PC-9 (cell line): ENCODE measurements around the gene WNT10A. TPM values are rescaled to one million over a fixed set of nuclear protein-coding genes. Genes with fewer than 3 reads are reported as not detected.

Experiments
- BruUV-seq: library from RNA; stranded (reverse); fragments of 400-500 nt; replicated peaks from 2 replicates; lab custom pipeline; 2021; lab: Mats Ljungman, UMichigan
- CTCF ChIA-PET: fragments of 300-600 bp; sonication (Branson Sonifier 250); formaldehyde crosslinking; loops from one replicate; lab custom pipeline; 2022; ENCODE audit warnings: antibody characterized with exemption; lab: Charles Lee
- POLR2A ChIA-PET: fragments of 300-600 bp; sonication (Branson Sonifier 250); formaldehyde crosslinking; loops from one replicate; lab custom pipeline; 2022; ENCODE audit warnings: antibody characterized with exemption; ENCODE audit not compliant: unreplicated experiment; lab: Charles Lee
- DNase-seq, 2 experiments: peaks; one replicate each; pipeline versions ENCODE4 v3.0.0 to v3.0.0-alpha.2; 2015 to 2022; ENCODE audit warnings: mixed read lengths in 1 of 2
- H2AFZ ChIP-seq: fragments of 200-600 bp; sonication (generic); 2 replicates; pipeline ENCODE4 v1.8.1; 2017; ENCODE audit warnings: antibody characterized with exemption
- H3F3A ChIP-seq: fragments of 200-600 bp; sonication (generic); 2 replicates; pipeline ENCODE4 v1.8.1; 2017; ENCODE audit warnings: antibody characterized with exemption, mild to moderate bottlenecking, low read depth; ENCODE audit not compliant: insufficient read depth
- H3K27ac ChIP-seq: fragments of 200-600 bp; sonication (generic); 2 replicates; pipeline ENCODE4 v1.6.1; 2016; ENCODE audit warnings: mixed run types
- H3K27me3 ChIP-seq: fragments of 200-600 bp; sonication (generic); 2 replicates; pipeline ENCODE4 v1.6.1; 2016; ENCODE audit warnings: low read depth, mixed run types; ENCODE audit not compliant: insufficient read depth
- H3K36me3 ChIP-seq: fragments of 200-600 bp; sonication (generic); 2 replicates; pipeline ENCODE4 v1.6.1; 2016; ENCODE audit warnings: low read depth, mixed run types
- H3K4me1 ChIP-seq: fragments of 200-600 bp; sonication (generic); replicated peaks from 2 replicates; pipeline ENCODE4 v1.6.1; 2016; ENCODE audit warnings: mixed run types; ENCODE audit not compliant: insufficient read depth
- H3K4me2 ChIP-seq: fragments of 200-600 bp; sonication (generic); 2 replicates; pipeline ENCODE4 v1.6.1; 2017; ENCODE audit warnings: mixed run types
- H3K4me3 ChIP-seq: fragments of 200-600 bp; sonication (generic); 2 replicates; pipeline ENCODE4 v1.6.1; 2016; ENCODE audit warnings: mixed run types
- H3K79me2 ChIP-seq: fragments of 200-600 bp; sonication (generic); 2 replicates; pipeline ENCODE4 v1.6.1; 2017; ENCODE audit warnings: low read depth, mixed run types
- H3K9me2 ChIP-seq: fragments of 200-600 bp; sonication (generic); 2 replicates; pipeline ENCODE4 v1.8.1; 2017; ENCODE audit warnings: mild to moderate bottlenecking; ENCODE audit not compliant: insufficient read depth
- H3K9me3 ChIP-seq: fragments of 200-600 bp; sonication (generic); 2 replicates; pipeline ENCODE4 v1.8.1; 2016; ENCODE audit warnings: low read depth; ENCODE audit not compliant: insufficient read depth
- H4K20me1 ChIP-seq: fragments of 200-600 bp; sonication (generic); 2 replicates; pipeline ENCODE4 v1.8.1; 2017; ENCODE audit not compliant: insufficient read depth
- CTCF ChIP-seq: fragments of 200-600 bp; sonication (generic); conservative IDR thresholded peaks from 2 replicates; pipeline ENCODE4 v1.6.1; 2017; ENCODE audit warnings: mixed run types, antibody characterized with exemption, mild to moderate bottlenecking, moderate library complexity
- EZH2 ChIP-seq: fragments of 200-600 bp; sonication (generic); IDR thresholded peaks from 2 replicates; pipeline ENCODE4 v1.8.0; 2017; ENCODE audit warnings: antibody characterized with exemption, low read depth
- intact Hi-C: fragments of 100-400 bp; cut with micrococcal nuclease; formaldehyde crosslinking; loops from one replicate; pipeline ENCODE4 v1.10.0; 2022; ENCODE audit not compliant: unreplicated experiment
- total RNA-seq: library from RNA; stranded (reverse); gene quantifications from 2 replicates; pipeline ENCODE4 v1.2.3, GENCODE V29; 2021

WNT10A gene
- total RNA-seq, 1 experiment from 2014 or later: 1.2 TPM

DNA sequence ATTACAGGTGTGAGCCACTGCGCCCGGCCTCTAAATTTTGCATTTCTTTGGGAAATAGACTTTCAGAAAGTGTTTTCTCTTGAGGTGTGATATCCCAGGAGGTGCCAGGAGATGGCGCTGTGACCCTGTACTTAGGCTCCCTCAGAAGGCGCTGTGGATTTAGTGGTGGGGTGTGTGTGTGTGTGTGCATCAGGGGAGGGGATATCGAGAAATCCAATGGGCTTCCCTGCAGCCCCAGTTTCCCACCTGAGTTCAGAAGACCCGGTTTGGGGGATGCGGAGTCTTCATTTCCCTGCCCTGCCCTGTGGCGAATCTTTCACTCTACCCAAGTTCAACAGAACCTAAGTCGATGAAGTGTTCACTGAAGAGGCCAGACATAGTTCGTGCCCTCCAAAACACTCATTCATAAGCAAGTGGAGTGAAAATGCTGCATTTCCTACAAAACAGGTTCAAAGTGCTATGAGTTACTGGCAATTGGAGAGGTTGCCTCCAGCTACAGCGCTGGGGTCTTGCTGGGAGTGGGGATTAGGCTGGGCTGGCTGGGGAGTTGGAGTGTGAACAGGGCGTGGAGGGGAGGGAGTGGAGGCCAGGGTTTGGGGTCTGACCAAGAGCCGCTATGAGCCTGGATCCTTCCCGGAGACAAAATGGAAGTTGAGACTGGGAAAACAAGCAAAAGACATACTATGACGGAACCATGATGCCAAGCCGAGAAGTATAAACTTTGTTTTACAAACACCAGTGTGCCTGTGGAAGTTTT, 27.6 kb upstream of the WNT10A start:
- H3K4me2 ChIP-seq: peak overlapping the region; percentile 29
- H2AFZ ChIP-seq: peak overlapping the region; percentile 58
- no peaks in the 10 kb centered on the region for H3K9me2 ChIP-seq
- TF ChIP-seq CTCF: peak; percentile 78
- no peak for TF ChIP-seq EZH2
- DNase-seq: peak in 1 of 2 experiments; percentile 37
- peaks cover 60% of the 10 kb centered on the region for H3K4me1 ChIP-seq
- intact Hi-C loops: loop anchor here (2.0 to 5.0 kb wide), 4 partner anchors 124 to 302 kb away; no protein-coding TSS in a partner anchor
- no peak overlapping the region for H3K4me3 ChIP-seq
- H3K27ac ChIP-seq: no peak overlapping the region
- no peaks in the 10 kb centered on the region for H3K27me3 ChIP-seq
- no peaks in the 10 kb centered on the region for H3K36me3 ChIP-seq
- H3F3A ChIP-seq: peaks cover 47% of the 10 kb centered on the region
- H4K20me1 ChIP-seq: no peaks in the 10 kb centered on the region
- no peaks in the 10 kb centered on the region for H3K9me3 ChIP-seq
- ChIA-PET CTCF (interaction anchor here (1.2 kb wide), 1 partner anchor 45 kb away, joined by 3 read pairs; no protein-coding TSS in a partner anchor), POLR2A (no interaction called here)
- no TSS peak for BruUV-seq
- H3K79me2 ChIP-seq: no peaks in the 10 kb centered on the region

GRCh38 chr2:218853766-218854165, 26.9 kb upstream of the WNT10A start:
- H3K9me3 ChIP-seq: no peaks in the 10 kb centered on the region
- POLR2A ChIA-PET: no interaction called here
- intact Hi-C loops: loop anchor here (2.0 to 5.0 kb wide), 4 partner anchors 124 to 301 kb away; no protein-coding TSS in a partner anchor
- CTCF ChIA-PET: interaction anchor here (0.6 to 1.2 kb wide), 2 partner anchors 44 to 391 kb away, joined by 3 read pairs; partner anchors contain the start of genes GLB1L and STK16
- H2AFZ ChIP-seq: peak overlapping the region; percentile 58
- BruUV-seq: no TSS peak
- no peaks in the 10 kb centered on the region for H3K9me2 ChIP-seq
- peaks cover 52% of the 10 kb centered on the region for H3F3A ChIP-seq
- TF ChIP-seq EZH2: no peak
- TF ChIP-seq CTCF: no peak
- H4K20me1 ChIP-seq: no peaks in the 10 kb centered on the region
- no peak overlapping the region for H3K4me3 ChIP-seq
- H3K79me2 ChIP-seq: no peaks in the 10 kb centered on the region
- H3K27ac ChIP-seq: no peak overlapping the region
- peak overlapping the region; percentile 29 for H3K4me2 ChIP-seq
- peaks cover 58% of the 10 kb centered on the region for H3K4me1 ChIP-seq
- DNase-seq: peak in 1 of 2 experiments; percentile 76
- H3K27me3 ChIP-seq: 0 out of 2 replicates have a peak, but pooled peaks cover 1% of the 10 kb centered on the region
- H3K36me3 ChIP-seq: no peaks in the 10 kb centered on the region

DNA sequence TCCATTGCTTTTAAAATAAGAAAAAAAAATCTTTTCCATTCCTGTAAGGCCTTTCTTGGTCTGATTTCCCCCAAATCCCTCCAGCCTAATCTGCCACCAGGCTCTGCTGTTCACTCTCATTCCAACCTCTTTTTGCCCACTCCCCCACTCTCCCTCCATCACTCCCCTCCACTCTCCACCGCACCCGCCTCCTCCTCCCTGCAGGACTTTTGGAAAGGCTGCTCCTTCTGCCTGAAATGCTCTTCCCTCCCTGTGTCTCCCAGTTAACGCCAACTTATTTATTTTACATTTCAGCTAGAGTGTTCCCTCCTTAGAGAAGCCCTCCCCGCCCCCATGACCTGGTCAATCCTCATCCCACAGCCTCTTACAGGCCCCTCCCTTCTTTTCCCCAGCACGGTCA, 25.8 kb upstream of the WNT10A start:
- TF ChIP-seq EZH2: no peak
- no peak for TF ChIP-seq CTCF
- Histone ChIP-seq H3K4me1 (peaks cover 49% of the 10 kb centered on the region), H3K9me3 (no peaks in the 10 kb centered on the region), H3K27me3 (peaks cover 6% of the 10 kb centered on the region; the same call in 1 of the 2 replicates), H3K9me2 (no peaks in the 10 kb centered on the region), H3F3A (peaks cover 42% of the 10 kb centered on the region), H2AFZ (no peak overlapping the region), H3K4me2 (no peak overlapping the region), H4K20me1 (no peaks in the 10 kb centered on the region), H3K4me3 (no peak overlapping the region), H3K27ac (no peak overlapping the region), H3K79me2 (no peaks in the 10 kb centered on the region), H3K36me3 (no peaks in the 10 kb centered on the region)
- POLR2A ChIA-PET: no interaction called here
- no peak for DNase-seq
- CTCF ChIA-PET: no interaction called here
- no TSS peak for BruUV-seq
- intact Hi-C loops: loop anchor here (5.0 kb wide), 3 partner anchors 122 to 262 kb away; no protein-coding TSS in a partner anchor
